Measurements from ENCODE around the gene CSNK2B. TPM values are rescaled to one million over a fixed set of nuclear protein-coding genes. Genes with fewer than 3 reads are reported as not detected.

The CSNK2B gene
- total and polyA plus RNA-seq, 10 of the 15 experiments (the other 5 are each of a cell fraction or from before 2014, with no cell fraction given), result 56.3 to 405 (median 286) TPM

GRCh38 chr6:31680226-31681134 lies 14.6 kb downstream of the CSNK2B start, which contains the start of gene LY6G5C (continued):
- TF ChIP-seq, protein P1, sequence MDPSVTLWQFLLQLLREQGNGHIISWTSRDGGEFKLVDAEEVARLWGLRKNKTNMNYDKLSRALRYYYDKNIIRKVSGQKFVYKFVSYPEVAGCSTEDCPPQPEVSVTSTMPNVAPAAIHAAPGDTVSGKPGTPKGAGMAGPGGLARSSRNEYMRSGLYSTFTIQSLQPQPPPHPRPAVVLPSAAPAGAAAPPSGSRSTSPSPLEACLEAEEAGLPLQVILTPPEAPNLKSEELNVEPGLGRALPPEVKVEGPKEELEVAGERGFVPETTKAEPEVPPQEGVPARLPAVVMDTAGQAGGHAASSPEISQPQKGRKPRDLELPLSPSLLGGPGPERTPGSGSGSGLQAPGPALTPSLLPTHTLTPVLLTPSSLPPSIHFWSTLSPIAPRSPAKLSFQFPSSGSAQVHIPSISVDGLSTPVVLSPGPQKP (IDR thresholded peaks at IDR 0.05; ENCODE audit: low read depth, low read length), result no peak
- TF ChIP-seq SUPT20H (IDR thresholded peaks at IDR 0.05; ENCODE audit: borderline replicate concordance, control insufficient read depth, low read depth, low read length), result no peak

- Histone ChIP-seq H3K36me3 (ENCODE audit: control insufficient read depth in 2 of 2, insufficient read depth in 2 of 2, low read length in 1 of 2) (no peaks in the 10 kb centered on the region), H3K27ac (ENCODE audit: control insufficient read depth, insufficient read depth) (peak overlapping the region; percentile 15; the same call in 1 of the 2 replicates), H3K79me2 (ENCODE audit: control insufficient read depth, insufficient read depth, low read length) (no peaks in the 10 kb centered on the region), H3K9ac (ENCODE audit: control insufficient read depth, insufficient read depth, low read length) (peak overlapping the region; percentile 41; the same call in 1 of the 2 replicates), H4K20me1 (ENCODE audit: control insufficient read depth, insufficient read depth) (no peaks in the 10 kb centered on the region), H3K4me3 (peak overlapping the region; percentile 71), H3K9me3 (replicated peaks; ENCODE audit: control insufficient read depth, insufficient read depth, low read length) (no peaks in the 10 kb centered on the region), H3K4me1 (ENCODE audit: control insufficient read depth, insufficient read depth, low read length) (peaks cover 6% of the 10 kb centered on the region), H3K27me3 (replicated peaks in 1 of 2; ENCODE audit: control insufficient read depth in 2 of 2, insufficient read depth in 2 of 2, low read length in 1 of 2) (no peaks in the 10 kb centered on the region), H3K4me2 (ENCODE audit: control insufficient read depth, insufficient read depth) (peak overlapping the region; percentile 87), H2AFZ (ENCODE audit: control insufficient read depth, low read depth, low read length) (peak overlapping the region; percentile 64)
- CTCF ChIA-PET, result interaction anchor here (0.6 to 2.7 kb wide), 25 partner anchors 9 to 242 kb away, joined by 3 to 16 read pairs (median 3); partner anchors contain the start of genes HSPA1A, HSPA1L and LY6G5B
- POLR2A ChIA-PET, result interaction anchor here (0.6 to 0.7 kb wide), 4 partner anchors 57 to 146 kb away, joined by 3 to 7 read pairs (median 4); partner anchors contain the start of gene HSPA1B
- peak; percentile 81 for ATAC-seq
- SMC1A ChIA-PET (ENCODE audit: uncharacterized antibody, unreplicated experiment), result interaction anchor here (0.7 to 2.5 kb wide), 8 partner anchors 50 to 242 kb away, joined by 3 to 12 read pairs (median 4); partner anchors contain the start of gene MSH5
- intact Hi-C loops (cut with micrococcal nuclease; ENCODE audit: unreplicated experiment) (loop anchor here (5.0 kb wide), 1 partner anchor 51 kb away; no protein-coding TSS in a partner anchor), in situ Hi-C loops (cut with MboI) (no loop called here)
- BruUV-seq (replicated peaks), result TSS peak; percentile 48
- RAD21 ChIA-PET (ENCODE audit: unreplicated experiment), result interaction anchor here (0.9 to 2.5 kb wide), 8 partner anchors 32 to 242 kb away, joined by 3 to 30 read pairs (median 4); partner anchors contain the start of genes ATP6V1G2, DDAH2 and NEU1
- WGBS (ENCODE audit: insufficient coverage, insufficient replicate concordance, low lambda C conversion rate, missing lambda C conversion rate), result 2% methylated on average over 40 of the region's 40 CpGs
- FAIRE-seq, result no peak
- DNase-seq (ENCODE audit: low read depth, low spot score), result no peak
- TF ChIP-seq IKZF2 (IDR thresholded peaks at IDR 0.05), result peak; percentile 49 to 62
- TF ChIP-seq DPF2 (IDR thresholded peaks at IDR 0.05), result 0 out of 2 replicates have a peak, but pooled peaks have one; percentile 36
- no peak for TF ChIP-seq YBX1 (IDR thresholded peaks at IDR 0.05)
- no peak for TF ChIP-seq BCLAF1 (IDR thresholded peaks at IDR 0.05)
- TF ChIP-seq, protein P2, sequence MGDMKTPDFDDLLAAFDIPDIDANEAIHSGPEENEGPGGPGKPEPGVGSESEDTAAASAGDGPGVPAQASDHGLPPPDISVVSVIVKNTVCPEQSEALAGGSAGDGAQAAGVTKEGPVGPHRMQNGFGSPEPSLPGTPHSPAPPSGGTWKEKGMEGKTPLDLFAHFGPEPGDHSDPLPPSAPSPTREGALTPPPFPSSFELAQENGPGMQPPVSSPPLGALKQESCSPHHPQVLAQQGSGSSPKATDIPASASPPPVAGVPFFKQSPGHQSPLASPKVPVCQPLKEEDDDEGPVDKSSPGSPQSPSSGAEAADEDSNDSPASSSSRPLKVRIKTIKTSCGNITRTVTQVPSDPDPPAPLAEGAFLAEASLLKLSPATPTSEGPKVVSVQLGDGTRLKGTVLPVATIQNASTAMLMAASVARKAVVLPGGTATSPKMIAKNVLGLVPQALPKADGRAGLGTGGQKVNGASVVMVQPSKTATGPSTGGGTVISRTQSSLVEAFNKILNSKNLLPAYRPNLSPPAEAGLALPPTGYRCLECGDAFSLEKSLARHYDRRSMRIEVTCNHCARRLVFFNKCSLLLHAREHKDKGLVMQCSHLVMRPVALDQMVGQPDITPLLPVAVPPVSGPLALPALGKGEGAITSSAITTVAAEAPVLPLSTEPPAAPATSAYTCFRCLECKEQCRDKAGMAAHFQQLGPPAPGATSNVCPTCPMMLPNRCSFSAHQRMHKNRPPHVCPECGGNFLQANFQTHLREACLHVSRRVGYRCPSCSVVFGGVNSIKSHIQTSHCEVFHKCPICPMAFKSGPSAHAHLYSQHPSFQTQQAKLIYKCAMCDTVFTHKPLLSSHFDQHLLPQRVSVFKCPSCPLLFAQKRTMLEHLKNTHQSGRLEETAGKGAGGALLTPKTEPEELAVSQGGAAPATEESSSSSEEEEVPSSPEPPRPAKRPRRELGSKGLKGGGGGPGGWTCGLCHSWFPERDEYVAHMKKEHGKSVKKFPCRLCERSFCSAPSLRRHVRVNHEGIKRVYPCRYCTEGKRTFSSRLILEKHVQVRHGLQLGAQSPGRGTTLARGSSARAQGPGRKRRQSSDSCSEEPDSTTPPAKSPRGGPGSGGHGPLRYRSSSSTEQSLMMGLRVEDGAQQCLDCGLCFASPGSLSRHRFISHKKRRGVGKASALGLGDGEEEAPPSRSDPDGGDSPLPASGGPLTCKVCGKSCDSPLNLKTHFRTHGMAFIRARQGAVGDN (IDR thresholded peaks at IDR 0.05), result 0 out of 2 replicates have a peak, but pooled peaks have one; percentile 49
- 0 out of 2 replicates have a peak, but pooled peaks have one; percentile 6 for TF ChIP-seq TAF1 (IDR thresholded peaks at IDR 0.05; ENCODE audit: borderline replicate concordance, low read depth, low read length)
- no peak for TF ChIP-seq BRCA1 (IDR thresholded peaks at IDR 0.05; ENCODE audit: low read depth, low read length)
- peak; percentile 43; the same call in 1 of the 2 replicates for TF ChIP-seq EED (IDR thresholded peaks at IDR 0.05; ENCODE audit: low read depth)
- no peak for TF ChIP-seq SMAD5 (IDR thresholded peaks at IDR 0.05; ENCODE audit: low read depth)
Measured at GRCh38 chr6:31681135-31681671, 15.3 kb downstream of the CSNK2B start.
